HG02798 (cell line): ENCODE data around the gene COL5A2.

Source experiments
- ATAC-seq: cut with Tn5 transposase; IDR thresholded peaks from one replicate; pipeline ENCODE4 v1.9.1; 2021; ENCODE audit warnings: mild to moderate bottlenecking; ENCODE audit not compliant: unreplicated experiment, poor library complexity

COL5A2 gene

GRCh38 chr2:189181706-189182105 is 2.1 kb upstream of the COL5A2 start:
- ATAC-seq, result no peak

GRCh38 chr2:189178726-189179569 is 613 bp downstream of the COL5A2 start:
- ATAC-seq, result no peak

GRCh38 chr2:189178054-189178453 is 1.5 kb downstream of the COL5A2 start:
- no peak for ATAC-seq

- no peak for ATAC-seq
These were observed 2.2 kb downstream of the COL5A2 start for GRCh38 chr2:189177251-189177840.

- ATAC-seq, result no peak
These were observed 3.0 kb downstream of the COL5A2 start for GRCh38 chr2:189176516-189176915.

- no peak for ATAC-seq
These were observed 3.6 kb downstream of the COL5A2 start for GRCh38 chr2:189175869-189176433.

GRCh38 chr2:189171956-189172609 is 7.5 kb downstream of the COL5A2 start:
- no peak for ATAC-seq

- ATAC-seq, result no peak
These were observed 10.6 kb downstream of the COL5A2 start for GRCh38 chr2:189168856-189169499.

GRCh38 chr2:189165656-189166380 is 13.7 kb downstream of the COL5A2 start:
- ATAC-seq, result no peak

GRCh38 chr2:189164746-189165145 is 14.8 kb downstream of the COL5A2 start:
- no peak for ATAC-seq

- ATAC-seq, result no peak
These were observed 15.7 kb downstream of the COL5A2 start for GRCh38 chr2:189163889-189164288.

GRCh38 chr2:189162566-189162965 is 17.0 kb downstream of the COL5A2 start:
- no peak for ATAC-seq

- no peak for ATAC-seq
These were observed 17.7 kb downstream of the COL5A2 start for GRCh38 chr2:189161894-189162293.

- no peak for ATAC-seq
These were observed 19.8 kb downstream of the COL5A2 start for GRCh38 chr2:189159717-189160116.

- no peak for ATAC-seq
These were observed 20.3 kb downstream of the COL5A2 start for GRCh38 chr2:189159273-189159672.

GRCh38 chr2:189157939-189158338 is 21.6 kb downstream of the COL5A2 start:
- no peak for ATAC-seq

GRCh38 chr2:189157456-189157855 is 22.1 kb downstream of the COL5A2 start:
- no peak for ATAC-seq

GRCh38 chr2:189155795-189156194 is 23.8 kb downstream of the COL5A2 start:
- no peak for ATAC-seq

- ATAC-seq, result no peak
These were observed 25.9 kb downstream of the COL5A2 start for GRCh38 chr2:189153619-189154018.

- no peak for ATAC-seq
These were observed 27.1 kb downstream of the COL5A2 start for GRCh38 chr2:189152483-189152882.
